Panc1 (cell line): ENCODE results near the gene DCLK2.

Source experiments
- POLR2AphosphoS5 ChIP-seq: IDR thresholded peaks from 2 replicates; pipeline ENCODE4 v1.6.1; 2012; ENCODE audit warnings: mild to moderate bottlenecking, low read depth, low read length, moderate library complexity
- REST ChIP-seq, 2 experiments: IDR thresholded peaks; 2 replicates each; pipeline ENCODE4 v1.6.1; 2011 to 2012; ENCODE audit warnings: low read depth in 2 of 2, control low read depth in 1 of 2, low read length in 1 of 2, mild to moderate bottlenecking in 1 of 2, moderate library complexity in 1 of 2; ENCODE audit not compliant: insufficient read depth in 1 of 2
- SIN3A ChIP-seq: IDR thresholded peaks from 2 replicates; pipeline ENCODE4 v1.6.1; 2012; ENCODE audit warnings: low read depth, mild to moderate bottlenecking, low read length, moderate library complexity, borderline replicate concordance; ENCODE audit not compliant: insufficient read depth
- TCF7L2 ChIP-seq: IDR thresholded peaks from 2 replicates; pipeline ENCODE4 v1.6.1; 2011; ENCODE audit warnings: mild to moderate bottlenecking, low read depth, low read length, inconsistent platforms
- TF ChIP-seq, protein P1 (sequence below): fragments of 450-650 bp; IDR thresholded peaks from 2 replicates; pipeline ENCODE4 v1.5.1; 2017; ENCODE audit warnings: mild to moderate bottlenecking

DNA sequence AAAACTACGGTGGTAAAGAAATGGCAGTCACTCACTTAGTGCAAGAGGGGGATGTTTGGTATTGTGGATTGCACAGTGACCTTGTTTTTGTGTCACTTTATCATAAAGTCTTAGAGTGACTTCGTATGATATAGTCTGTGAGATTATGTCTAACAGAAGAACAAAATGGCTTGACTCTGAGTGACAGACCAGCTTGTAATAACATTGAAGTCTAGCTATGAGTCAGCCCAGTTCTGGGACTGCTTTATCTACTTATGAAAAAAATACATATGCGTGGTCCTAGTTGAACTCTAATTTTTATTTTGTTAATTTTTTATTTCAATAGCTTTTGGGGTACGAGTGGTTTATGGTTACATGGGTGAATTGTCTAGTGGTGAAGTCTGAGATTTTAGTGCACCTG, 20.0 kb downstream of the DCLK2 start:
- TF ChIP-seq, protein P1, sequence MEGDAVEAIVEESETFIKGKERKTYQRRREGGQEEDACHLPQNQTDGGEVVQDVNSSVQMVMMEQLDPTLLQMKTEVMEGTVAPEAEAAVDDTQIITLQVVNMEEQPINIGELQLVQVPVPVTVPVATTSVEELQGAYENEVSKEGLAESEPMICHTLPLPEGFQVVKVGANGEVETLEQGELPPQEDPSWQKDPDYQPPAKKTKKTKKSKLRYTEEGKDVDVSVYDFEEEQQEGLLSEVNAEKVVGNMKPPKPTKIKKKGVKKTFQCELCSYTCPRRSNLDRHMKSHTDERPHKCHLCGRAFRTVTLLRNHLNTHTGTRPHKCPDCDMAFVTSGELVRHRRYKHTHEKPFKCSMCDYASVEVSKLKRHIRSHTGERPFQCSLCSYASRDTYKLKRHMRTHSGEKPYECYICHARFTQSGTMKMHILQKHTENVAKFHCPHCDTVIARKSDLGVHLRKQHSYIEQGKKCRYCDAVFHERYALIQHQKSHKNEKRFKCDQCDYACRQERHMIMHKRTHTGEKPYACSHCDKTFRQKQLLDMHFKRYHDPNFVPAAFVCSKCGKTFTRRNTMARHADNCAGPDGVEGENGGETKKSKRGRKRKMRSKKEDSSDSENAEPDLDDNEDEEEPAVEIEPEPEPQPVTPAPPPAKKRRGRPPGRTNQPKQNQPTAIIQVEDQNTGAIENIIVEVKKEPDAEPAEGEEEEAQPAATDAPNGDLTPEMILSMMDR, result no peak
- no peak for TF ChIP-seq REST (IDR thresholded peaks at IDR 0.05; ENCODE audit: insufficient read depth in 1 of 2, low read depth in 2 of 2, low read length in 1 of 2)
- TF ChIP-seq SIN3A, result no peak
- no peak for TF ChIP-seq TCF7L2
- no peak for TF ChIP-seq POLR2AphosphoS5
